A549 (cell line): ENCODE measurements around the gene NR1D1. TPM values are rescaled to one million over a fixed set of nuclear protein-coding genes. Genes with fewer than 3 reads are reported as not detected.

Experiments used
- ATAC-seq, 2 experiments: fragments of 200-7000 bp in 1 of 2; fragments of >200 bp in 1 of 2; cut with Nextera tagmentation in 1 of 2; cut with Tn5 transposase in 1 of 2; 3 replicates each; pipeline versions ENCODE4 v1.8.0 to v1.9.1; 2018 to 2020; ENCODE audit warnings: mild to moderate bottlenecking in 1 of 2, moderate library complexity in 1 of 2
- CTCF ChIA-PET: fragments of 300-600 bp; sonication (Branson Sonifier 250); formaldehyde crosslinking; extraction: SDS; loops from one replicate; lab custom pipeline; 2021; ENCODE audit warnings: antibody characterized with exemption, inconsistent platforms; lab: Yijun Ruan, JAX
- POLR2A ChIA-PET: fragments of 350-600 bp; formaldehyde crosslinking; extraction: SDS; loops from one replicate; lab custom pipeline; 2021; ENCODE audit warnings: antibody characterized with exemption, inconsistent platforms; lab: Yijun Ruan, JAX
- DNase-seq, 2 experiments: peaks; one replicate each; pipeline versions ENCODE4 v3.0.0 to v3.0.0-alpha.2; 2011 to 2016; ENCODE audit warnings: low read depth in 1 of 2, low spot score in 1 of 2
- FAIRE-seq: peaks from 2 replicates; lab custom pipeline; 2011; peaks lifted over from hg19 to GRCh38; lab: Jason Lieb, UNC
- H3K27ac ChIP-seq, 2 experiments: fragments of >200 bp; sonication (Bioruptor Twin); formaldehyde crosslinking; 3 replicates each; pipeline ENCODE4 v1.5.1; 2016 to 2017
- H3K4me1 ChIP-seq: fragments of >200 bp; sonication (Bioruptor Twin); formaldehyde crosslinking; 3 replicates; pipeline ENCODE4 v1.6.1; 2016
- H3K4me2 ChIP-seq: fragments of >200 bp; sonication (Bioruptor Twin); formaldehyde crosslinking; 3 replicates; pipeline ENCODE4 v1.6.1; 2016
- H3K4me3 ChIP-seq: fragments of >200 bp; sonication (Bioruptor Twin); formaldehyde crosslinking; 3 replicates; pipeline ENCODE4 v1.5.1; 2016
- H3K9me3 ChIP-seq: fragments of >200 bp; sonication (Bioruptor Twin); formaldehyde crosslinking; 3 replicates; pipeline ENCODE4 v1.6.1; 2016
- BHLHE40 ChIP-seq: IDR thresholded peaks from 2 replicates; pipeline ENCODE4 v1.6.1; 2012; ENCODE audit warnings: low read depth, low read length, inconsistent platforms
- CHD2 ChIP-seq: fragments of 150-350 bp; IDR thresholded peaks from 2 replicates; pipeline ENCODE4 v1.6.1; 2014; ENCODE audit warnings: low read length; ENCODE audit not compliant: partially characterized antibody
- CHD4 ChIP-seq: fragments of 200-600 bp; sonication (generic); IDR thresholded peaks from 2 replicates; pipeline ENCODE4 v1.6.1; 2016; ENCODE audit warnings: antibody characterized with exemption, mild to moderate bottlenecking, borderline replicate concordance
- EHMT2 ChIP-seq: fragments of 200-600 bp; sonication (generic); IDR thresholded peaks from 2 replicates; pipeline ENCODE4 v1.6.1; 2016; ENCODE audit warnings: antibody characterized with exemption, low read depth, mild to moderate bottlenecking, moderate library complexity
- ESRRA ChIP-seq: fragments of 150-350 bp; IDR thresholded peaks from 2 replicates; pipeline ENCODE4 v1.6.1; 2014; ENCODE audit warnings: mild to moderate bottlenecking, low read length, borderline replicate concordance
- FOSL2 ChIP-seq, 2 experiments: fragments of 450-650 bp in 1 of 2; fragments of >200 bp in 1 of 2; sonication (Bioruptor Twin) in 1 of 2; formaldehyde crosslinking; IDR thresholded peaks; 2 replicates each; pipeline versions ENCODE4 v1.5.0 to v1.6.1; 2016 to 2020; ENCODE audit warnings: mild to moderate bottlenecking in 1 of 2, moderate library complexity in 1 of 2
- HDAC2 ChIP-seq: fragments of 200-600 bp; sonication (generic); IDR thresholded peaks from 2 replicates; pipeline ENCODE4 v1.6.1; 2016
- JUN ChIP-seq, 2 experiments: fragments of >200 bp; sonication (Bioruptor Twin); formaldehyde crosslinking; IDR thresholded peaks; 2 replicates in 1 of 2; 3 replicates in 1 of 2; pipeline ENCODE4 v1.6.1; 2016 to 2017
- MAFK ChIP-seq: fragments of 450-650 bp; IDR thresholded peaks from 2 replicates; pipeline ENCODE4 v1.6.1; 2014; ENCODE audit not compliant: partially characterized antibody
- MYC ChIP-seq: IDR thresholded peaks from 2 replicates; pipeline ENCODE4 v1.6.1; 2012; ENCODE audit warnings: mild to moderate bottlenecking, inconsistent platforms, low read length, improper control_type of control experiment, borderline replicate concordance
- NPAS2 ChIP-seq: fragments of 250-450 bp; sonication (Bioruptor Pico); IDR thresholded peaks from 2 replicates; pipeline ENCODE4 v1.8.0; 2022; ENCODE audit warnings: mild to moderate bottlenecking, moderate library complexity, borderline replicate concordance
- WGBS: methylation state at CpG from one replicate; pipeline ENCODE4 v1.1.6; 2017; ENCODE audit errors: missing lambda C conversion rate; 5-methylcytosine and 5-hydroxymethylcytosine counted together
- polyA plus RNA-seq, 4 experiments: library from polyadenylated mRNA; depleted of rRNA in 3 of 4; stranded (reverse); fragments of >200 nt; fragmentation: RNase III in 1 of 4; extraction: RNeasy Plus Mini Kit Qiagen cat#74134 plus additional on column Dnase treatment in 1 of 4; gene quantifications; 2 replicates in 3 of 4; 3 replicates in 1 of 4; pipeline ENCODE4 v1.2.3, GENCODE V29; 2011 to 2017
- TF ChIP-seq, protein P1 (sequence below): fragments of >200 bp; sonication (Bioruptor Twin); formaldehyde crosslinking; IDR thresholded peaks from 3 replicates; pipeline ENCODE4 v1.5.1; 2016
- TF ChIP-seq, protein P2 (sequence below): IDR thresholded peaks from 2 replicates; pipeline ENCODE4 v1.6.1; 2012
- TF ChIP-seq, protein P3 (sequence below): fragments of 450-650 bp; IDR thresholded peaks from 2 replicates; pipeline ENCODE4 v1.6.1; 2014; ENCODE audit warnings: antibody characterized with exemption
- TF ChIP-seq, protein P4 (sequence below): IDR thresholded peaks from 2 replicates; pipeline ENCODE4 v1.6.1; 2012; ENCODE audit warnings: low read depth, borderline replicate concordance
- TF ChIP-seq, protein P5 (sequence below): fragments of 150-350 bp; IDR thresholded peaks from 2 replicates; pipeline ENCODE4 v1.6.1; 2014; ENCODE audit warnings: low read depth, mild to moderate bottlenecking, low read length

The NR1D1 gene
- polyA plus RNA-seq, 2 of the 4 experiments (the other 2 are of a cell fraction), result 1.2 to 4.4 TPM

DNA sequence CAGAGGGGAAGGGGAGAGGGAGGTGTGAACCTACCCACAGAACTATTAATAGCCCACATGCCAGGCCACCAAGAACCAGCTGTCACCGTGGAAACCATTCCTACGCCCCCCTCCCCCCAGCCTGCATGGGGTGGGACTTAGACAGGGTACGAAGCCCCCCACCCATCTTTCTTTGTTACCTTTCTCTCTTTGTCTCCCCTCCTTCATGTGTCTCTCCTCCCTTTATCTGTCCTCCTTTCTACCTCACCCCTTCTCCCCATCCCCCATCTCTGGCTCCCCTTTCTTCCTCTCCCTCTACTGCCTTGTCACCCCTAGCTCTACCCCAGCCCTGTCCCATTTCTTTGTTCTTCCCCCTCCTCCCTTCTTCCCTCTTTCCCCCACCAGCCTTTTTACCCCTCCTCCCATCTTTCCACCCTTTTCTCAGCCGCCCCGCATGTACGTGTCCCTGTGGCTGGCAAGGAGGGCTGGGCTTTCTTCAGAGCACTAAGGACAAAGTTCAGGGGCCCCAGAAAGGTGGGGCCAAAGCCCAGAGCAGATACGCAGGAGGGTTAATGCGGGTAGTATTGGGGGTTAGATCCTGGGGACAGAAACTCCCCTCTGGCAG is 29.6 kb downstream of the NR1D1 start:
- Histone ChIP-seq H3K27ac (peak overlapping the region; percentile 95), H3K4me1 (peaks cover 88% of the 10 kb centered on the region), H3K4me2 (peak overlapping the region; percentile 93), H3K9me3 (no peaks in the 10 kb centered on the region), H3K4me3 (peak overlapping the region; percentile 30)
- POLR2A ChIA-PET, result interaction anchor here (0.8 to 2.2 kb wide), 4 partner anchors 16 to 30 kb away, joined by 3 to 8 read pairs (median 4); partner anchors contain the start of genes MED24 and NR1D1
- FAIRE-seq (no peak), ATAC-seq (peak; percentile 2 to 25; a peak in 3 of 6 replicates), DNase-seq (peak in 1 of 2 experiments; percentile 64)
- 3% methylated on average over 8 of the region's 8 CpGs for whole genome bisulfite sequencing
- CTCF ChIA-PET, result interaction anchor here (1.0 to 34.4 kb wide), 11 partner anchors 7 to 97 kb away, joined by 3 to 919 read pairs (median 6); partner anchors contain the start of genes MED24, NR1D1 and THRA
- TF ChIP-seq EHMT2, result no peak

DNA sequence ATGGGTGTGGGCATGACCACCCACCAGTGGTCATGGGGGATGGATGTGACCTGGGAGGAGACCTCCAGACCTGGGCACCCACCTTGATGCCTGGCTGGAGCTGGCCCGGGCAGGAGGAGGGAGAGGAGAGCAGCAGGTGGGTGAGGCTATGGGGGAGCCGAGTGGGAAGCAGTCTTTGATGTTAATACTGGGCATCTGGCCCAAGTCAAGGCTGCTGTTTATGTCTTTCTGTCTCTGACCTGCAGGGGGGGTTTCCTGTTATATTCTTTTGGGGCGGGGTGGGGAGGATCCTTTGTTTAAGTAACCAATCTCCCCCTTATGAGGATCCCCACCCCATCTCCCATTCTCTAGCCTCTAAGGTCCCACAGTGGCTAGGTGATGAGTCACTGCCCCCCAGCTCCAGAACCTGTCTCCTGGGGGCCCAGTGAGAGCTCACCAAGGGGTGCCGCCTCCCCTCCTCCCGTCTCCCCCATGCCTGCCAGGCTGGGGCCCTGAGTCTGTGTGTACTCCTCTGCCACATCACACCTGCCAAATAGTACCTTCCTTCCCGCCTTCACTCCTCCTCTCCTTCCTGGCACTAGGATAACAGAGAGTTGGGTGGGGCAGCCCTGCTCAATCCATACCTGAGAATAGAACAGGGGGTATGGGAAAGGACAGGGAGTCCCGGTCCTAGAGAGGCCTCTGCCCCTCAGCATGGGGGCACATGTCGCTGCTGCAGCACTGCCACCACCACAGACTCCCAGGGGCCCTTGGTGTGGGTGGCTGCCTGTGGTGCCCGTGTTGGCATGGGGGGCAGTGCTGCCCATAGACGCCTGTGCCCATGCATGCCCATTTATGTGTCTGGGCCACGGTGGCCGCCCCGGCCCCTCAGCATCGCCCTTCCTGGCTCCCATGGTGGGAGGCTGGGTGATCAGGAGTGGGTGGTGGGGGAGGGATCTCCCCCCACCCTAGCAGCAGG is 30.4 kb downstream of the NR1D1 start:
- peak overlapping the region; percentile 95 for H3K27ac ChIP-seq
- DNase-seq, result peak; percentile 60 to 78
- peak overlapping the region; percentile 30 for H3K4me3 ChIP-seq
- H3K4me2 ChIP-seq, result peak overlapping the region; percentile 93
- peak; percentile 15 to 32 for ATAC-seq
- no peaks in the 10 kb centered on the region for H3K9me3 ChIP-seq
- ChIA-PET CTCF (interaction anchor here (0.7 to 34.4 kb wide), 14 partner anchors 8 to 98 kb away, joined by 3 to 919 read pairs (median 5); partner anchors contain the start of genes CSF3, MED24, NR1D1 and THRA), POLR2A (interaction anchor here (1.3 to 1.7 kb wide), 3 partner anchors 16 to 30 kb away, joined by 4 to 11 read pairs (median 5); partner anchors contain the start of genes MED24 and NR1D1)
- no peak for FAIRE-seq
- TF ChIP-seq, protein P1, sequence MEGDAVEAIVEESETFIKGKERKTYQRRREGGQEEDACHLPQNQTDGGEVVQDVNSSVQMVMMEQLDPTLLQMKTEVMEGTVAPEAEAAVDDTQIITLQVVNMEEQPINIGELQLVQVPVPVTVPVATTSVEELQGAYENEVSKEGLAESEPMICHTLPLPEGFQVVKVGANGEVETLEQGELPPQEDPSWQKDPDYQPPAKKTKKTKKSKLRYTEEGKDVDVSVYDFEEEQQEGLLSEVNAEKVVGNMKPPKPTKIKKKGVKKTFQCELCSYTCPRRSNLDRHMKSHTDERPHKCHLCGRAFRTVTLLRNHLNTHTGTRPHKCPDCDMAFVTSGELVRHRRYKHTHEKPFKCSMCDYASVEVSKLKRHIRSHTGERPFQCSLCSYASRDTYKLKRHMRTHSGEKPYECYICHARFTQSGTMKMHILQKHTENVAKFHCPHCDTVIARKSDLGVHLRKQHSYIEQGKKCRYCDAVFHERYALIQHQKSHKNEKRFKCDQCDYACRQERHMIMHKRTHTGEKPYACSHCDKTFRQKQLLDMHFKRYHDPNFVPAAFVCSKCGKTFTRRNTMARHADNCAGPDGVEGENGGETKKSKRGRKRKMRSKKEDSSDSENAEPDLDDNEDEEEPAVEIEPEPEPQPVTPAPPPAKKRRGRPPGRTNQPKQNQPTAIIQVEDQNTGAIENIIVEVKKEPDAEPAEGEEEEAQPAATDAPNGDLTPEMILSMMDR, result peak; percentile 32
- no peak for TF ChIP-seq FOSL2 (IDR thresholded peaks at IDR 0.05)
- TF ChIP-seq FOSL2 (CRISPR knock-in tag; IDR thresholded peaks at IDR 0.05), result peak; percentile 65
- peak in 1 of 2 experiments; percentile 25; a peak in 3 of 5 replicates for TF ChIP-seq JUN (IDR thresholded peaks at IDR 0.05)
- TF ChIP-seq ESRRA, result no peak
- no peak for TF ChIP-seq MAFK
- TF ChIP-seq, protein P2, sequence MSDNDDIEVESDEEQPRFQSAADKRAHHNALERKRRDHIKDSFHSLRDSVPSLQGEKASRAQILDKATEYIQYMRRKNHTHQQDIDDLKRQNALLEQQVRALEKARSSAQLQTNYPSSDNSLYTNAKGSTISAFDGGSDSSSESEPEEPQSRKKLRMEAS, result peak; percentile 26; the same call in 1 of the 2 replicates
- no peak for TF ChIP-seq BHLHE40
- WGBS, result 25% methylated on average over 14 of the region's 14 CpGs
- peaks cover 88% of the 10 kb centered on the region for H3K4me1 ChIP-seq

DNA sequence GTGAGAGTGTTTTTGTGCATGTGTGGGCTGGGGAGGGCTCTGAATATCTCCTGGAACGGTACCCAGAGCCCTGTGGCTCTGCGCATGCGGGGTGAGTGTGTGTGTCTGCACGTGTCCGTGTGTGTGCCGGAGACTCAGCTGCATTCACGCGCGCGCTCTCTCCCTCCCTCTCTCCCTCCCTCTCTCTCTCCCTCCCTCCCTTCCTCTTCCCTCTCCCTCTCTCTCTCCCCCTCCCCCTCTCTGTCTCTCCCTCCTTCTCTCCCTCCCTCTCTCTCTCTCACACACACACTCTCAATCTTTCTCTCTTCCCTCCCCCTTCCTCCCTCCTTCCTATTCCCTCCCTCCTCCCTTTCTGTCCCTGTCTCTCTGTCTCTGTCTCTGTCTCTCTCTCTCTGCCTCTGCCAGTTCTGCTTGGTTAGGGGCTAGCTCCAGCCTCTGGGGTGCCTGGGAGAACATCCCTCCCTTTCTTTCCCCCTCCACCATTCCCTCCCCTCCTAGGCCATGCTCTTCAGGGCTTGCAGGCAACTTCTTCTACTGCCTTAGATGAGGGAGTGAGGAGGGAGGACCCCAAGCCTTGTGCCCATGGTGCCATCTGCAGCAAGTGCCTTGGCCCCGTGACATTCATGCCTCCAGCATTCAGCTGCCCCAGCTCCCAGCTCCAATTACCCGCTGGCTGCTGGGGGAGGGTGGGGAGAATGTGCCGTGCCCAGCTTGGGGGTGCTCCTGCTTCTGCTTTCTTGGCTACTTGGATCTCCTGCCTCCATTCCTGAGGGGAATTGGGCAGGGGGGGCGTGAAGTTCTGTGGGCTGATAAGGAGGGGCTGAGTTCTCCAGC is 31.3 kb downstream of the NR1D1 start:
- H3K4me2 ChIP-seq, result peak overlapping the region; percentile 93
- peaks cover 88% of the 10 kb centered on the region for H3K4me1 ChIP-seq
- peak in 1 of 2 experiments; percentile 82 for DNase-seq
- ChIA-PET POLR2A (interaction anchor here (0.6 to 1.7 kb wide), 4 partner anchors 11 to 31 kb away, joined by 4 to 11 read pairs (median 4); partner anchors contain the start of genes MED24 and NR1D1), CTCF (interaction anchor here (0.7 to 34.4 kb wide), 14 partner anchors 7 to 99 kb away, joined by 3 to 919 read pairs (median 4); partner anchors contain the start of genes CSF3, MED24, NR1D1 and THRA)
- no peak for FAIRE-seq
- TF ChIP-seq BHLHE40 (peak; percentile 85), CHD2 (no peak), MYC (0 out of 2 replicates have a peak, but pooled peaks have one; percentile 55), CHD4 (no peak), NPAS2 (CRISPR knock-in tag) (peak; percentile 88), HDAC2 (no peak), JUN (IDR thresholded peaks at IDR 0.05) (peak in 1 of 2 experiments; percentile 55; a peak in 1 of 5 replicates)
- TF ChIP-seq, protein P3, sequence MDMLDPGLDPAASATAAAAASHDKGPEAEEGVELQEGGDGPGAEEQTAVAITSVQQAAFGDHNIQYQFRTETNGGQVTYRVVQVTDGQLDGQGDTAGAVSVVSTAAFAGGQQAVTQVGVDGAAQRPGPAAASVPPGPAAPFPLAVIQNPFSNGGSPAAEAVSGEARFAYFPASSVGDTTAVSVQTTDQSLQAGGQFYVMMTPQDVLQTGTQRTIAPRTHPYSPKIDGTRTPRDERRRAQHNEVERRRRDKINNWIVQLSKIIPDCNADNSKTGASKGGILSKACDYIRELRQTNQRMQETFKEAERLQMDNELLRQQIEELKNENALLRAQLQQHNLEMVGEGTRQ, result peak; percentile 55
- TF ChIP-seq, protein P4, sequence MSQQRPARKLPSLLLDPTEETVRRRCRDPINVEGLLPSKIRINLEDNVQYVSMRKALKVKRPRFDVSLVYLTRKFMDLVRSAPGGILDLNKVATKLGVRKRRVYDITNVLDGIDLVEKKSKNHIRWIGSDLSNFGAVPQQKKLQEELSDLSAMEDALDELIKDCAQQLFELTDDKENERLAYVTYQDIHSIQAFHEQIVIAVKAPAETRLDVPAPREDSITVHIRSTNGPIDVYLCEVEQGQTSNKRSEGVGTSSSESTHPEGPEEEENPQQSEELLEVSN, result peak; percentile 77
- TF ChIP-seq, protein P2, result peak; percentile 97
- TF ChIP-seq, protein P5, sequence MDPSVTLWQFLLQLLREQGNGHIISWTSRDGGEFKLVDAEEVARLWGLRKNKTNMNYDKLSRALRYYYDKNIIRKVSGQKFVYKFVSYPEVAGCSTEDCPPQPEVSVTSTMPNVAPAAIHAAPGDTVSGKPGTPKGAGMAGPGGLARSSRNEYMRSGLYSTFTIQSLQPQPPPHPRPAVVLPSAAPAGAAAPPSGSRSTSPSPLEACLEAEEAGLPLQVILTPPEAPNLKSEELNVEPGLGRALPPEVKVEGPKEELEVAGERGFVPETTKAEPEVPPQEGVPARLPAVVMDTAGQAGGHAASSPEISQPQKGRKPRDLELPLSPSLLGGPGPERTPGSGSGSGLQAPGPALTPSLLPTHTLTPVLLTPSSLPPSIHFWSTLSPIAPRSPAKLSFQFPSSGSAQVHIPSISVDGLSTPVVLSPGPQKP, result no peak
- WGBS, result 3% methylated on average over 14 of the region's 14 CpGs
- ATAC-seq, result peak in 1 of 2 experiments; percentile 2; a peak in 1 of 6 replicates
- peak overlapping the region; percentile 29 for H3K4me3 ChIP-seq
- no peaks in the 10 kb centered on the region for H3K9me3 ChIP-seq
- H3K27ac ChIP-seq, result peak overlapping the region; percentile 95
